Measurements from ENCODE around the gene UST. TPM values are rescaled to one million over a fixed set of nuclear protein-coding genes. Genes with fewer than 3 reads are reported as not detected.

Gene UST
- total and polyA plus RNA-seq, 4 donors = 0.24 to 2.7 (median 0.87) TPM

- WGBS = 64% methylated on average over 4 of the region's 4 CpGs
- Histone ChIP-seq H3K27ac (ENCODE audit: low read depth in 1 of 2, low read length in 2 of 2) (no peak overlapping the region), H3K4me1 (ENCODE audit: control insufficient read depth in 4 of 4, insufficient read depth in 4 of 4, low read length in 3 of 4) (peaks cover 8 to 19% (median 11%) of the 10 kb centered on the region in 4 donors), H3K36me3 (ENCODE audit: control insufficient read depth in 4 of 4, insufficient read depth in 3 of 4, low read depth in 1 of 4, low read length in 3 of 4) (no peaks in the 10 kb centered on the region), H3K9ac (ENCODE audit: low read depth in 1 of 2, low read length in 2 of 2) (no peak overlapping the region), H3K9me3 (ENCODE audit: control insufficient read depth in 4 of 4, low read length in 3 of 4) (no peaks in the 10 kb centered on the region), H3K27me3 (ENCODE audit: control insufficient read depth in 4 of 4, insufficient read depth in 4 of 4, low read length in 3 of 4) (no peaks in the 10 kb centered on the region), H3K4me3 (ENCODE audit: low read depth in 1 of 3, low read length in 3 of 3) (no peak overlapping the region)
- no peak for TF ChIP-seq HNF4G (IDR thresholded peaks at IDR 0.05)
- TF ChIP-seq REST (IDR thresholded peaks at IDR 0.05) = no peak
- TF ChIP-seq, protein P1, sequence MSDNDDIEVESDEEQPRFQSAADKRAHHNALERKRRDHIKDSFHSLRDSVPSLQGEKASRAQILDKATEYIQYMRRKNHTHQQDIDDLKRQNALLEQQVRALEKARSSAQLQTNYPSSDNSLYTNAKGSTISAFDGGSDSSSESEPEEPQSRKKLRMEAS (IDR thresholded peaks at IDR 0.05) = no peak
- TF ChIP-seq RAD21 (IDR thresholded peaks at IDR 0.05) = no peak
- no peak for TF ChIP-seq HNF4A (conservative IDR thresholded peaks at IDR 0.05)
- no peak for TF ChIP-seq NR2F2 (IDR thresholded peaks at IDR 0.05)
- no peak for DNase-seq (ENCODE audit: low spot score)
These were observed 284.5 kb downstream of the UST start for GRCh38 chr6:149031201-149031858.

GRCh38 chr6:149031859-149032598, 285.2 kb downstream of the UST start:
- DNase-seq (ENCODE audit: low spot score) = no peak
- peaks cover 8 to 19% (median 11%) of the 10 kb centered on the region in 4 donors for H3K4me1 ChIP-seq (ENCODE audit: control insufficient read depth in 4 of 4, insufficient read depth in 4 of 4, low read length in 3 of 4)
- 90% methylated on average over 18 of the region's 18 CpGs for WGBS
- peak overlapping the region; percentile 29 to 35 for H3K27ac ChIP-seq (ENCODE audit: low read depth in 1 of 2, low read length in 2 of 2)
- H3K4me3 ChIP-seq (ENCODE audit: low read depth in 1 of 3, low read length in 3 of 3) = no peak overlapping the region
- no peaks in the 10 kb centered on the region for H3K27me3 ChIP-seq (ENCODE audit: control insufficient read depth in 4 of 4, insufficient read depth in 4 of 4, low read length in 3 of 4)
- TF ChIP-seq EGR1 (IDR thresholded peaks at IDR 0.05; ENCODE audit: low read depth in 2 of 2) = no peak
- no peak for TF ChIP-seq CTCF (IDR thresholded peaks at IDR 0.05; ENCODE audit: low read depth, low read length, missing input control)
- no peak for TF ChIP-seq RAD21 (IDR thresholded peaks at IDR 0.05)
- no peak for TF ChIP-seq RXRA (IDR thresholded peaks at IDR 0.05)
- TF ChIP-seq NR2F2 (IDR thresholded peaks at IDR 0.05) = no peak
- TF ChIP-seq, protein P1 (IDR thresholded peaks at IDR 0.05) = no peak
- TF ChIP-seq HNF4G (IDR thresholded peaks at IDR 0.05) = no peak
- no peak for TF ChIP-seq JUND (IDR thresholded peaks at IDR 0.05)
- no peak for TF ChIP-seq GABPA (IDR thresholded peaks at IDR 0.05 in 1 of 2, conservative IDR thresholded peaks at IDR 0.05 in 1 of 2)
- TF ChIP-seq REST (IDR thresholded peaks at IDR 0.05) = no peak
- TF ChIP-seq HNF4A (conservative IDR thresholded peaks at IDR 0.05) = no peak
- no peak for TF ChIP-seq ZBTB33 (IDR thresholded peaks at IDR 0.05)
- TF ChIP-seq SP1 (IDR thresholded peaks at IDR 0.05) = no peak
- no peak for TF ChIP-seq FOXA1 (IDR thresholded peaks at IDR 0.05)
- TF ChIP-seq ATF3 (IDR thresholded peaks at IDR 0.05) = no peak
- no peak for TF ChIP-seq FOXA2 (IDR thresholded peaks at IDR 0.05)
- no peak for TF ChIP-seq YY1 (IDR thresholded peaks at IDR 0.05)
- TF ChIP-seq TAF1 (conservative IDR thresholded peaks at IDR 0.05) = no peak
- H3K36me3 ChIP-seq (ENCODE audit: control insufficient read depth in 4 of 4, insufficient read depth in 3 of 4, low read depth in 1 of 4, low read length in 3 of 4) = no peaks in the 10 kb centered on the region
- no peak overlapping the region for H3K9ac ChIP-seq (ENCODE audit: low read depth in 1 of 2, low read length in 2 of 2)
- no peaks in the 10 kb centered on the region for H3K9me3 ChIP-seq (ENCODE audit: control insufficient read depth in 4 of 4, low read length in 3 of 4)
